ENCODE measurements around the gene HLA-F.

The HLA-F gene

GRCh38 chr6:29726001-29726400, 2.8 kb downstream of the HLA-F start:
- Histone ChIP-seq H3K36me3 (ENCODE audit: insufficient read depth, low read length) (no peaks in the 10 kb centered on the region), H3K4me3 (ENCODE audit: low read length) (no peak overlapping the region), H3K27me3 (ENCODE audit: control insufficient read depth, insufficient read depth, low read length) (peaks cover 22% of the 10 kb centered on the region), H3K9me3 (replicated peaks; ENCODE audit: low read length) (no peaks in the 10 kb centered on the region), H3K4me1 (ENCODE audit: control insufficient read depth, insufficient read depth, low read length) (peaks cover 6% of the 10 kb centered on the region), H3K9ac (ENCODE audit: low read depth, low read length) (no peak overlapping the region), H3K4me2 (ENCODE audit: low read length) (no peak overlapping the region)

DNA sequence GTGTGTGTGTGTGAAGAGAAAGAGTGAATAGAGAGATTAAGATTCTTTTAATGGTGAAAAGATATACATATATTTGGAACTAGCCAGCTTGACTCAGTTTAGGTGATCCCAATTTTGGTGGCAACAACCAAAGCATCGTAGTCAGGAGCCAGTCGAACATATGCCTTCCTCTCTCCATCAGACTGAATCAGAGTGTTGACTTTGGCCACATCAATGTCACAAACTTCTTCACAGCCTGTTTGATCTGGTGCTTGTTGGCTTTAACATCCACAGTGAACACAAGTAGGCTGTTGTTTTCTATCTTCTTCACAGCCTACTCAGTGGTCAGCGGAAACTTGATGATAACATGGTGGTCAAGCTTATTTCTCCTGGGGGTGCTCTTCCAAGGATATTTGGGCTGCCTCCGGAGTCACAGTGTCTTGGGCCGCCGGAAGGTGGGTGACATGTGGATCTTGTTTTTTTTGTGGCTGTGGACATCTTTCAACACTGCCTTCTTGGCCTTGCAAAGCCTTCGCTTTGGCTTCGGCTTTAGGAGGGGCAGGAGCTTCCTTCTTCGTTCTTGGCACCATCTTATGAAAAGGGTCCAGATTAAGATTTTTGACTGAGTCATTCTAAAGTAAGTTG, 3.4 kb downstream of the HLA-F start:
- Histone ChIP-seq H3K4me2 (ENCODE audit: low read length) (no peak overlapping the region), H3K4me3 (ENCODE audit: low read length) (no peak overlapping the region), H3K36me3 (ENCODE audit: insufficient read depth, low read length) (no peaks in the 10 kb centered on the region), H3K9ac (ENCODE audit: low read depth, low read length) (no peak overlapping the region), H3K4me1 (ENCODE audit: control insufficient read depth, insufficient read depth, low read length) (peaks cover 6% of the 10 kb centered on the region), H3K27me3 (ENCODE audit: control insufficient read depth, insufficient read depth, low read length) (peaks cover 22% of the 10 kb centered on the region), H3K9me3 (replicated peaks; ENCODE audit: low read length) (no peaks in the 10 kb centered on the region)

DNA sequence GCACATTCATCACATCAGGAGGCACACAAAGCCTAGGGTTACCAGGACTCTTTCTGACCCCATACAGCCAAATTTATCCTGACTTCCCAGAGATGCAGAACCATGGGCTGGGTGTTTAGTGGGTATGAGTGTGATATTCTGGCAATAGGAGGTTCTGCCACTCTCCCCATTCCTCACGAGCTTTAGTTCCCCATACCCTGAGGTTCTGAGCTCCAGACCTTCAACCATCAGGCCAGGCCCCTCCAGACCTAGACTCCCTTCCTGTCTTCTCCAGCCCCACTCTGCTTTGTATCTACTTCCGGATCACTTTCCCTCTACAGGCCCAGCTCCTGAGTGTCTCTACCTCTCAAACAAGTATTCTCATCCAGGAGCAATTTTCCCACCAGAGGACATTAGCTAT, 4.4 kb downstream of the HLA-F start:
- H3K9ac ChIP-seq (ENCODE audit: low read depth, low read length), result no peak overlapping the region
- no peak overlapping the region for H3K4me2 ChIP-seq (ENCODE audit: low read length)
- H3K9me3 ChIP-seq (replicated peaks; ENCODE audit: low read length), result no peaks in the 10 kb centered on the region
- H3K4me3 ChIP-seq (ENCODE audit: low read length), result no peak overlapping the region
- H3K27me3 ChIP-seq (ENCODE audit: control insufficient read depth, insufficient read depth, low read length), result peaks cover 22% of the 10 kb centered on the region
- no peaks in the 10 kb centered on the region for H3K36me3 ChIP-seq (ENCODE audit: insufficient read depth, low read length)
- H3K4me1 ChIP-seq (ENCODE audit: control insufficient read depth, insufficient read depth, low read length), result peaks cover 6% of the 10 kb centered on the region

DNA sequence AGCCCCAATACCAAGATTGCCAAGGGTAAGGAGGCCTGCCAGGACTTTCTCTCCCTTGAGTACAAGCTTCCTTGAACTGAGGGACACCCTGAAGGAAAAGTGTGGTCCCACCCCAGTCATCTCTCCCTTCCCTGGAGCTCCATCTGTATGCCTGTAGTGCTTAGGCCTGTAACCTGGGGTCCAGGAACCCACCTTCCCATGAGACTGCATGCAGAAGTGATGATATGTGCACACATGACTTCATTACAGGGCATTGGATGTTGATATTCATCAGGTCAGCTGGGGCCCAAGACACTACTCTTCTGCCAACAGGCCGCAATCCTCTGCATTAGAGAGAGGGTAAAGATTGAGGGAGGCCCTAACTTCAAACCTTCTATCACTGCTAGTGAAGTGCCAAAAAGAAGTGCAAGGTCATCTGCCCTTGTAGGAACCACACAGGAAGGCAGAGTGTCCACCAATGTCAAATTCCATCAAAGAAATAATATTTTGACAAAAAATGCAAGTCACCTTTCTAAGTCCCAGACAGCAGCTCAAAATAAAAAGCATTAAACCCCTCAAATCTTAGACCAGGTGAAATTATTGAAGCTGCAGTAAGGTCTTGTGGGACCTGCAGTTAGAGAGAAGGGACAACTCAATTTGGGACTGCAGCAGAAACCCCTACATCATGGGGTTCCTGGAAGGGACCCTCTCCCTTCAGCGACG, 5.1 kb downstream of the HLA-F start:
- no peak overlapping the region for H3K4me2 ChIP-seq (ENCODE audit: low read length)
- H3K9me3 ChIP-seq (replicated peaks; ENCODE audit: low read length), result no peaks in the 10 kb centered on the region
- H3K4me3 ChIP-seq (ENCODE audit: low read length), result no peak overlapping the region
- H3K36me3 ChIP-seq (ENCODE audit: insufficient read depth, low read length), result no peaks in the 10 kb centered on the region
- no peak overlapping the region for H3K9ac ChIP-seq (ENCODE audit: low read depth, low read length)
- H3K27me3 ChIP-seq (ENCODE audit: control insufficient read depth, insufficient read depth, low read length), result peaks cover 22% of the 10 kb centered on the region
- peaks cover 5% of the 10 kb centered on the region for H3K4me1 ChIP-seq (ENCODE audit: control insufficient read depth, insufficient read depth, low read length)

GRCh38 chr6:29728875-29729270, 5.6 kb downstream of the HLA-F start:
- H3K4me2 ChIP-seq (ENCODE audit: low read length), result no peak overlapping the region
- H3K36me3 ChIP-seq (ENCODE audit: insufficient read depth, low read length), result no peaks in the 10 kb centered on the region
- no peaks in the 10 kb centered on the region for H3K4me1 ChIP-seq (ENCODE audit: control insufficient read depth, insufficient read depth, low read length)
- H3K9ac ChIP-seq (ENCODE audit: low read depth, low read length), result no peak overlapping the region
- no peaks in the 10 kb centered on the region for H3K9me3 ChIP-seq (replicated peaks; ENCODE audit: low read length)
- peaks cover 19% of the 10 kb centered on the region for H3K27me3 ChIP-seq (ENCODE audit: control insufficient read depth, insufficient read depth, low read length)
- H3K4me3 ChIP-seq (ENCODE audit: low read length), result no peak overlapping the region

DNA sequence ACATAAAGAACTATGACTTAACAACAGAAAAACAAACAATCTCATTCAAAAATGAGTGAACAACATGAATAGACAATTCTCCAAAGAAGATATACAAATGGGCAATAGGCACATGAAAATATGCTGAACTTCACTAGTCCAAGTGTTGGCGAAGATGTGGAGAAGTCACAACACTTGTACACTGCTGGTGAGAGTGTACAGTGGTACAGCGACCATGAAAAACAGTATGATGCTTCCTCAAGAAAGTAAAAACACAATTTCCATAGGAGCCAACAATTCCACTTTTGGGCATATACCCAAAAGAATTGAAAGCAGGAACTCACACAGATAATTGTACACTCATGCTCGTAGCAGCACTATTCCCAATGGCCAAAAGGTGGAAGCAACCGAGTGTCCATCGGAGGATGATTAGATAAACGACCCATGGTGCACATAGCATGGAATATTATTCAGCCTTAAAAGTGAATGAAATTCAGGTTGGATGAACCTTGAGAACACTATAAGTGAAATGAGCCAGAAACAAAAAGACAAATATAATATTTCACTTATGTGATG, 6.6 kb downstream of the HLA-F start:
- Histone ChIP-seq H3K36me3 (ENCODE audit: insufficient read depth, low read length) (no peaks in the 10 kb centered on the region), H3K4me2 (ENCODE audit: low read length) (no peak overlapping the region)

GRCh38 chr6:29730575-29731126, 7.4 kb downstream of the HLA-F start:
- Histone ChIP-seq H3K9me3 (replicated peaks; ENCODE audit: low read length) (no peaks in the 10 kb centered on the region), H3K4me1 (ENCODE audit: control insufficient read depth, insufficient read depth, low read length) (no peaks in the 10 kb centered on the region), H3K27me3 (ENCODE audit: control insufficient read depth, insufficient read depth, low read length) (peaks cover 12% of the 10 kb centered on the region), H3K9ac (ENCODE audit: low read depth, low read length) (no peak overlapping the region), H3K4me2 (ENCODE audit: low read length) (no peak overlapping the region), H3K36me3 (ENCODE audit: insufficient read depth, low read length) (no peaks in the 10 kb centered on the region), H3K4me3 (ENCODE audit: low read length) (no peak overlapping the region)

More for the DNA sequence above, 6.6 kb downstream of the HLA-F start:
- no peak overlapping the region for H3K9ac ChIP-seq (ENCODE audit: low read depth, low read length)
- H3K4me3 ChIP-seq (ENCODE audit: low read length), result no peak overlapping the region
- no peaks in the 10 kb centered on the region for H3K9me3 ChIP-seq (replicated peaks; ENCODE audit: low read length)
- H3K4me1 ChIP-seq (ENCODE audit: control insufficient read depth, insufficient read depth, low read length), result no peaks in the 10 kb centered on the region
- H3K27me3 ChIP-seq (ENCODE audit: control insufficient read depth, insufficient read depth, low read length), result peaks cover 12% of the 10 kb centered on the region

GRCh38 chr6:29731281-29731680, 8.0 kb downstream of the HLA-F start:
- H3K27me3 ChIP-seq (ENCODE audit: control insufficient read depth, insufficient read depth, low read length), result peaks cover 12% of the 10 kb centered on the region
- no peak overlapping the region for H3K4me2 ChIP-seq (ENCODE audit: low read length)
- no peaks in the 10 kb centered on the region for H3K4me1 ChIP-seq (ENCODE audit: control insufficient read depth, insufficient read depth, low read length)
- H3K9me3 ChIP-seq (replicated peaks; ENCODE audit: low read length), result no peaks in the 10 kb centered on the region
- H3K4me3 ChIP-seq (ENCODE audit: low read length), result no peak overlapping the region
- no peaks in the 10 kb centered on the region for H3K36me3 ChIP-seq (ENCODE audit: insufficient read depth, low read length)
- H3K9ac ChIP-seq (ENCODE audit: low read depth, low read length), result no peak overlapping the region

- H3K4me2 ChIP-seq (ENCODE audit: low read length), result no peak overlapping the region
- peaks cover 9% of the 10 kb centered on the region for H3K27me3 ChIP-seq (ENCODE audit: control insufficient read depth, insufficient read depth, low read length)
- no peaks in the 10 kb centered on the region for H3K36me3 ChIP-seq (ENCODE audit: insufficient read depth, low read length)
- H3K4me3 ChIP-seq (ENCODE audit: low read length), result no peak overlapping the region
- no peaks in the 10 kb centered on the region for H3K4me1 ChIP-seq (ENCODE audit: control insufficient read depth, insufficient read depth, low read length)
- H3K9ac ChIP-seq (ENCODE audit: low read depth, low read length), result no peak overlapping the region
- no peaks in the 10 kb centered on the region for H3K9me3 ChIP-seq (replicated peaks; ENCODE audit: low read length)
These were observed 9.8 kb downstream of the HLA-F start for GRCh38 chr6:29733057-29733456.

DNA sequence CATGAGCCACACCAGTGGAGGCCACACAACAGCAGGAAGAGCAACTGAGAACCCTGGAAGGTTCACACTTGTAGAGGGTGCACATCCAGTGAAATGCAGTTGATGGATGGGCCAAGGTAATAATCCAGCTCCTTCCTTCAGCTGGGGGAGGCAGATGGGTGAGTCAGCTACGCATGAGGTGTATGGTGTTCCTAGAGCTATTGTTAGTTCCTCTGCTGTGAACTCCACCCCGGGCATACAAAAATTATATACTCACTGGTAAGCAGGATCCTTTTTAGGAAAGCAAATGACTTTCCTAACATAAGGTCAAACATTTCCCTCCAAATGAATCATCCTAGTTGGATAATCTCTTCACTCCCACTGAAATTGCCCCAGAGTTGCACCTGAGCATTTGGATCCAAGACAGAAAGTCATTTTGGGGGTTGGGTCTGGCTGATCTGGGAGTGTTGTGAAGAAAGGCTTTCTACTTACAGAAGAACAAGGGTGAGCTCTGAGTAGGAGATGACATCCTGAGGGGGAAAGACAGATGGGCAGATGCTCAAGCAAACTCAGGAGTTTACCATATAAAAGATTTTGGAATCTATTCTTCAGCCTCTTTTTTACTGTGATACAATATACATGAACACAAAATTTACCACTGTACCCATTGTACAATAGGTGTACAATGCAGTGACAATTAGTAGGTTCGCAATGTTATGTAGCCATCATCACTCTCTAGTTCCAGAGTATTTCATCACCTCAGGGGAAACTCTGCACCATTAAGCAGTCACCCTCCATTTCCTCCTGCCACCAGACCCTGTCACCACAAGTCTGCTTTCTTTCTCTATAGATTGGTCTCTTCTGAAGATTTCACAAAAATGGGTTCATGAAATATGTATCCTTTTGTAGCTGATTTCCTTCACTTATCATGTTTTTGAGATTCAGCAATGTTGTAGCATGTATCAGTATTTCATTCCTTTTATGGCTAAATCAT, 11.1 kb downstream of the HLA-F start:
- Histone ChIP-seq H3K36me3 (ENCODE audit: insufficient read depth, low read length) (no peaks in the 10 kb centered on the region), H3K4me1 (ENCODE audit: control insufficient read depth, insufficient read depth, low read length) (no peaks in the 10 kb centered on the region), H3K4me2 (ENCODE audit: low read length) (no peak overlapping the region), H3K27me3 (ENCODE audit: control insufficient read depth, insufficient read depth, low read length) (peaks cover 9% of the 10 kb centered on the region), H3K9ac (ENCODE audit: low read depth, low read length) (no peak overlapping the region), H3K4me3 (ENCODE audit: low read length) (no peak overlapping the region), H3K9me3 (replicated peaks; ENCODE audit: low read length) (no peaks in the 10 kb centered on the region)

DNA sequence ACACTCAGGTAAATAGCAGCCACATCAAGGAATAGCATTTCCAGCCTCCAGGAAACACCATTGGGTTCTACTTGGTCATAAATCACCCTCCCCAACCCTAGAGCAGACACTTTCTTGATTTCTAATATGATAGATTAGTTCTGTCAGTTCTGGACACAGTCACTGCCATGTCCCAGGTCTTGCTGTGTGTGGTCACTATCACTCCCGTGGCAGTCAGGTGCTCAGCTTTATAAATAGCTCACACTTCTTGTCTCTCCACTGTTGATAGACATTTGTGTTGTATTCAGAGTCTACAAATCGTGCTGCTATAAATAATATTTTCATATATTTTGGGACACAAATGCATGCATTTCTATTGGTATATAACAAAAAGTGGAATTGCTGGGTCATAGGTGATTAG, 13.3 kb downstream of the HLA-F start:
- no peaks in the 10 kb centered on the region for H3K9me3 ChIP-seq (replicated peaks; ENCODE audit: low read length)
- no peaks in the 10 kb centered on the region for H3K27me3 ChIP-seq (ENCODE audit: control insufficient read depth, insufficient read depth, low read length)
- H3K4me3 ChIP-seq (ENCODE audit: low read length), result no peak overlapping the region
- no peaks in the 10 kb centered on the region for H3K36me3 ChIP-seq (ENCODE audit: insufficient read depth, low read length)
- H3K9ac ChIP-seq (ENCODE audit: low read depth, low read length), result no peak overlapping the region
- no peaks in the 10 kb centered on the region for H3K4me1 ChIP-seq (ENCODE audit: control insufficient read depth, insufficient read depth, low read length)
- no peak overlapping the region for H3K4me2 ChIP-seq (ENCODE audit: low read length)
